ENCODE data around the gene JAGN1. TPM values are rescaled to one million over a fixed set of nuclear protein-coding genes. Genes with fewer than 3 reads are reported as not detected.

The JAGN1 gene
- polyA plus RNA-seq, 1 of the 3 experiments (the other 2 are of a cell fraction): 41.6 TPM

GRCh38 chr3:9917820-9918219, 27.4 kb downstream of the JAGN1 start:
- peaks cover 6 to 44% of the 10 kb centered on the region in 2 experiments; a peak in 3 of 4 replicates for H3K4me1 ChIP-seq (ENCODE audit: control insufficient read depth in 1 of 2, insufficient read depth in 2 of 2, low read depth in 1 of 2, low read length in 1 of 2)
- H3K4me2 ChIP-seq: peak overlapping the region; percentile 86; the same call in 1 of the 2 replicates
- DNase-seq: no peak
- H3F3A ChIP-seq (replicated peaks; ENCODE audit: insufficient read depth): no peaks in the 10 kb centered on the region
- no peaks in the 10 kb centered on the region for H3K9me3 ChIP-seq
- no peak overlapping the region for H3K9ac ChIP-seq
- no peak overlapping the region for H3K27ac ChIP-seq (ENCODE audit: low read depth in 2 of 2, low read length in 1 of 2)
- ChIA-PET CTCF (interaction anchor here (0.6 to 3.7 kb wide), 2 partner anchors 14 to 202 kb away, joined by 3 to 31 read pairs; partner anchors contain the start of gene CRELD1), POLR2A (no interaction called here)
- H2AFZ ChIP-seq (ENCODE audit: low read depth): no peak overlapping the region
- H3K79me2 ChIP-seq (ENCODE audit: insufficient read depth): no peaks in the 10 kb centered on the region
- H3K27me3 ChIP-seq (ENCODE audit: insufficient read depth): no peaks in the 10 kb centered on the region
- no peaks in the 10 kb centered on the region for H3K36me3 ChIP-seq (replicated peaks in 1 of 2; ENCODE audit: control insufficient read depth in 1 of 2, insufficient read depth in 2 of 2, low read length in 1 of 2)
- H4K20me1 ChIP-seq (ENCODE audit: insufficient read depth): no peaks in the 10 kb centered on the region
- peak overlapping the region in 1 of 2 experiments; percentile 55; a peak in 1 of 4 replicates for H3K4me3 ChIP-seq (ENCODE audit: low read depth in 2 of 2, low read length in 1 of 2)
- 96% methylated on average over 5 of the region's 10 CpGs for WGBS (ENCODE audit: low lambda C conversion rate)
- TF ChIP-seq SMC3 (IDR thresholded peaks at IDR 0.05; ENCODE audit: low read depth, low read length) (no peak), MEF2A (IDR thresholded peaks at IDR 0.05; ENCODE audit: borderline replicate concordance, low read depth) (no peak), RFX5 (IDR thresholded peaks at IDR 0.05; ENCODE audit: low read length) (no peak), JUND (IDR thresholded peaks at IDR 0.05) (no peak), MAX (IDR thresholded peaks at IDR 0.05; ENCODE audit: low read depth) (no peak), RCOR1 (IDR thresholded peaks at IDR 0.05; ENCODE audit: low read length) (no peak), SIN3A (IDR thresholded peaks at IDR 0.05; ENCODE audit: borderline replicate concordance, low read depth, low read length) (no peak), USF1 (IDR thresholded peaks at IDR 0.05; ENCODE audit: borderline replicate concordance, low read depth) (no peak), FOSL2 (IDR thresholded peaks at IDR 0.05; ENCODE audit: borderline replicate concordance, low read depth) (no peak), IRF3 (IDR thresholded peaks at IDR 0.05; ENCODE audit: low read depth, low read length) (no peak), NRF1 (IDR thresholded peaks at IDR 0.05; ENCODE audit: low read depth, low read length) (no peak)
- H3K9me2 ChIP-seq: no peaks in the 10 kb centered on the region

GRCh38 chr3:9918261-9919038, 28.0 kb downstream of the JAGN1 start:
- no peak for TF ChIP-seq SIN3A (IDR thresholded peaks at IDR 0.05; ENCODE audit: borderline replicate concordance, low read depth, low read length)
- no peak for TF ChIP-seq EP300 (IDR thresholded peaks at IDR 0.05; ENCODE audit: borderline replicate concordance in 1 of 2, low read depth in 1 of 2, low read length in 1 of 2)
- TF ChIP-seq CTCF (IDR thresholded peaks at IDR 0.05): no peak
- TF ChIP-seq NFIC (IDR thresholded peaks at IDR 0.05; ENCODE audit: borderline replicate concordance): no peak
- no peak for TF ChIP-seq JUND (IDR thresholded peaks at IDR 0.05)
- Histone ChIP-seq H3K27ac (ENCODE audit: low read depth in 2 of 2, low read length in 1 of 2) (no peak overlapping the region), H3K9me2 (no peaks in the 10 kb centered on the region), H3K79me2 (ENCODE audit: insufficient read depth) (no peaks in the 10 kb centered on the region), H2AFZ (ENCODE audit: low read depth) (no peak overlapping the region), H3F3A (replicated peaks; ENCODE audit: insufficient read depth) (no peaks in the 10 kb centered on the region), H3K9me3 (no peaks in the 10 kb centered on the region), H3K9ac (no peak overlapping the region), H4K20me1 (ENCODE audit: insufficient read depth) (no peaks in the 10 kb centered on the region), H3K36me3 (replicated peaks in 1 of 2; ENCODE audit: control insufficient read depth in 1 of 2, insufficient read depth in 2 of 2, low read length in 1 of 2) (no peaks in the 10 kb centered on the region), H3K4me3 (ENCODE audit: low read depth in 2 of 2, low read length in 1 of 2) (no peak overlapping the region), H3K27me3 (ENCODE audit: insufficient read depth) (no peaks in the 10 kb centered on the region), H3K4me2 (0 out of 2 replicates have a peak overlapping the region, but pooled peaks have one; percentile 86), H3K4me1 (ENCODE audit: control insufficient read depth in 1 of 2, insufficient read depth in 2 of 2, low read depth in 1 of 2, low read length in 1 of 2) (peaks cover 6 to 43% of the 10 kb centered on the region in 2 experiments; a peak in 3 of 4 replicates)
- 90% methylated on average over 8 of the region's 8 CpGs for WGBS (ENCODE audit: low lambda C conversion rate)
- ChIA-PET POLR2A (no interaction called here), CTCF (interaction anchor here (3.7 kb wide), 1 partner anchor 14 kb away, joined by 31 read pairs; the partner anchor contains the start of gene CRELD1)
- DNase-seq: no peak
